ENCODE data around the gene CHRNB4.

CHRNB4 gene

GRCh38 chr15:78651007-78651406, 10.0 kb upstream of the CHRNB4 start:
- TF ChIP-seq CTCF (IDR thresholded peaks at IDR 0.05; ENCODE audit: low read depth, low read length, poor library complexity, severe bottlenecking) = no peak
- TF ChIP-seq EZH2phosphoT487 (IDR thresholded peaks at IDR 0.05; ENCODE audit: borderline replicate concordance, low read length) = no peak
- Histone ChIP-seq H3K27ac (ENCODE audit: low read depth, low read length) (no peak overlapping the region), H3K36me3 (ENCODE audit: control insufficient read depth, low read length) (no peaks in the 10 kb centered on the region), H3K79me2 (ENCODE audit: control insufficient read depth, low read length) (no peaks in the 10 kb centered on the region), H3F3A (ENCODE audit: control insufficient read depth, insufficient read depth) (no peaks in the 10 kb centered on the region), H3K27me3 (ENCODE audit: control insufficient read depth, low read length) (peaks cover 11% of the 10 kb centered on the region), H3K9me2 (replicated peaks; ENCODE audit: control insufficient read depth, low read length) (no peaks in the 10 kb centered on the region), H3K4me3 (ENCODE audit: low read length) (no peak overlapping the region), H3K4me1 (ENCODE audit: control insufficient read depth, low read length) (no peaks in the 10 kb centered on the region), H4K20me1 (ENCODE audit: control insufficient read depth, insufficient read depth, low read depth, low read length) (no peaks in the 10 kb centered on the region), H3K9me3 (ENCODE audit: control insufficient read depth, insufficient read depth, low read length) (no peaks in the 10 kb centered on the region), H3K4me2 (ENCODE audit: low read length) (no peak overlapping the region)

- H3K27ac ChIP-seq (ENCODE audit: low read depth, low read length) = no peak overlapping the region
- no peak for TF ChIP-seq CTCF (IDR thresholded peaks at IDR 0.05; ENCODE audit: low read depth, low read length, poor library complexity, severe bottlenecking)
- TF ChIP-seq EZH2phosphoT487 (IDR thresholded peaks at IDR 0.05; ENCODE audit: borderline replicate concordance, low read length) = no peak
- no peaks in the 10 kb centered on the region for H3K9me2 ChIP-seq (replicated peaks; ENCODE audit: control insufficient read depth, low read length)
Observed at GRCh38 chr15:78650022-78650421, 9.0 kb upstream of the CHRNB4 start.

GRCh38 chr15:78645009-78645408, 4.0 kb upstream of the CHRNB4 start:
- no peaks in the 10 kb centered on the region for H3K9me2 ChIP-seq (replicated peaks; ENCODE audit: control insufficient read depth, low read length)
- H3F3A ChIP-seq (ENCODE audit: control insufficient read depth, insufficient read depth) = no peaks in the 10 kb centered on the region
- H4K20me1 ChIP-seq (ENCODE audit: control insufficient read depth, insufficient read depth, low read depth, low read length) = no peaks in the 10 kb centered on the region
- H3K27ac ChIP-seq (ENCODE audit: low read depth, low read length) = no peak overlapping the region
- TF ChIP-seq CTCF (IDR thresholded peaks at IDR 0.05; ENCODE audit: low read depth, low read length, poor library complexity, severe bottlenecking) (no peak), EZH2phosphoT487 (IDR thresholded peaks at IDR 0.05; ENCODE audit: borderline replicate concordance, low read length) (no peak)
- no peaks in the 10 kb centered on the region for H3K27me3 ChIP-seq (ENCODE audit: control insufficient read depth, low read length)
- no peak overlapping the region for H3K4me3 ChIP-seq (ENCODE audit: low read length)
- H3K4me1 ChIP-seq (ENCODE audit: control insufficient read depth, low read length) = no peaks in the 10 kb centered on the region
- H3K9me3 ChIP-seq (ENCODE audit: control insufficient read depth, insufficient read depth, low read length) = no peaks in the 10 kb centered on the region
- H3K36me3 ChIP-seq (ENCODE audit: control insufficient read depth, low read length) = no peaks in the 10 kb centered on the region
- no peaks in the 10 kb centered on the region for H3K79me2 ChIP-seq (ENCODE audit: control insufficient read depth, low read length)
- no peak overlapping the region for H3K4me2 ChIP-seq (ENCODE audit: low read length)

More at GRCh38 chr15:78650022-78650421, 9.0 kb upstream of the CHRNB4 start:
- Histone ChIP-seq H3K27me3 (ENCODE audit: control insufficient read depth, low read length) (peaks cover 11% of the 10 kb centered on the region), H3K36me3 (ENCODE audit: control insufficient read depth, low read length) (no peaks in the 10 kb centered on the region), H3K4me2 (ENCODE audit: low read length) (no peak overlapping the region), H4K20me1 (ENCODE audit: control insufficient read depth, insufficient read depth, low read depth, low read length) (no peaks in the 10 kb centered on the region), H3F3A (ENCODE audit: control insufficient read depth, insufficient read depth) (no peaks in the 10 kb centered on the region), H3K79me2 (ENCODE audit: control insufficient read depth, low read length) (no peaks in the 10 kb centered on the region), H3K4me3 (ENCODE audit: low read length) (no peak overlapping the region), H3K4me1 (ENCODE audit: control insufficient read depth, low read length) (no peaks in the 10 kb centered on the region), H3K9me3 (ENCODE audit: control insufficient read depth, insufficient read depth, low read length) (no peaks in the 10 kb centered on the region)

- Histone ChIP-seq H3K27ac (ENCODE audit: low read depth, low read length) (no peak overlapping the region), H3K36me3 (ENCODE audit: control insufficient read depth, low read length) (no peaks in the 10 kb centered on the region), H3K9me2 (replicated peaks; ENCODE audit: control insufficient read depth, low read length) (no peaks in the 10 kb centered on the region), H3F3A (ENCODE audit: control insufficient read depth, insufficient read depth) (no peaks in the 10 kb centered on the region), H3K4me1 (ENCODE audit: control insufficient read depth, low read length) (no peaks in the 10 kb centered on the region), H3K79me2 (ENCODE audit: control insufficient read depth, low read length) (no peaks in the 10 kb centered on the region), H3K27me3 (ENCODE audit: control insufficient read depth, low read length) (no peaks in the 10 kb centered on the region), H3K9me3 (ENCODE audit: control insufficient read depth, insufficient read depth, low read length) (no peaks in the 10 kb centered on the region), H4K20me1 (ENCODE audit: control insufficient read depth, insufficient read depth, low read depth, low read length) (no peaks in the 10 kb centered on the region), H3K4me3 (ENCODE audit: low read length) (no peak overlapping the region), H3K4me2 (ENCODE audit: low read length) (no peak overlapping the region)
- TF ChIP-seq CTCF (IDR thresholded peaks at IDR 0.05; ENCODE audit: low read depth, low read length, poor library complexity, severe bottlenecking) = no peak
- TF ChIP-seq EZH2phosphoT487 (IDR thresholded peaks at IDR 0.05; ENCODE audit: borderline replicate concordance, low read length) = no peak
Observed at GRCh38 chr15:78642331-78642730, 1.3 kb upstream of the CHRNB4 start.
